Neutrophil (primary cell): Measurements from ENCODE around the gene DHRS1.

Experiments used
- H3K27ac ChIP-seq: fragments of 200-600 bp; sonication (generic); 2 replicates; pipeline ENCODE4 v1.5.1; 2016; ENCODE audit warnings: mild to moderate bottlenecking, moderate library complexity
- H3K27me3 ChIP-seq: fragments of 200-600 bp; sonication (generic); 2 replicates; pipeline ENCODE4 v1.6.0; 2016; ENCODE audit warnings: mild to moderate bottlenecking
- H3K36me3 ChIP-seq: fragments of 200-600 bp; sonication (generic); 2 replicates; pipeline ENCODE4 v1.5.1; 2017
- H3K4me1 ChIP-seq, 2 experiments: fragments of 200-600 bp in 1 of 2; sonication (generic) in 1 of 2; 1 replicate in 1 of 2; 2 replicates in 1 of 2; pipeline versions ENCODE4 v1.5.1 to v1.6.1; 2013 to 2016; ENCODE audit warnings: low read depth in 1 of 2, low read length in 1 of 2, mild to moderate bottlenecking in 1 of 2, moderate library complexity in 1 of 2; ENCODE audit not compliant: control insufficient read depth in 1 of 2, insufficient read depth in 1 of 2
- H3K4me3 ChIP-seq, 2 experiments: fragments of 200-600 bp in 1 of 2; sonication (generic) in 1 of 2; 1 replicate in 1 of 2; 2 replicates in 1 of 2; pipeline ENCODE4 v1.5.1; 2013 to 2016; ENCODE audit warnings: low read depth in 1 of 2, low read length in 1 of 2, mild to moderate bottlenecking in 1 of 2, moderate library complexity in 1 of 2
- H3K9me3 ChIP-seq: fragments of 200-600 bp; sonication (generic); 2 replicates; pipeline ENCODE4 v1.5.1; 2016
- CTCF ChIP-seq: fragments of 200-600 bp; sonication (generic); IDR thresholded peaks from 2 replicates; pipeline ENCODE4 v1.5.1; 2016; ENCODE audit warnings: antibody characterized with exemption

Gene DHRS1

GRCh38 chr14:24269368-24269767 is 30.2 kb downstream of the DHRS1 start:
- no peaks in the 10 kb centered on the region for H3K9me3 ChIP-seq
- no peaks in the 10 kb centered on the region for H3K27me3 ChIP-seq
- no peak overlapping the region for H3K27ac ChIP-seq
- H3K4me3 ChIP-seq = no peak overlapping the region
- peaks cover 33 to 35% of the 10 kb centered on the region in 2 experiments for H3K4me1 ChIP-seq
- H3K36me3 ChIP-seq = peaks cover 46% of the 10 kb centered on the region
- no peak for TF ChIP-seq CTCF

- H3K9me3 ChIP-seq = no peaks in the 10 kb centered on the region
- TF ChIP-seq CTCF = no peak
- no peak overlapping the region for H3K4me3 ChIP-seq
- H3K4me1 ChIP-seq = peaks cover 22 to 24% of the 10 kb centered on the region in 2 experiments
- peaks cover 46% of the 10 kb centered on the region for H3K36me3 ChIP-seq
- no peak overlapping the region for H3K27ac ChIP-seq
- no peaks in the 10 kb centered on the region for H3K27me3 ChIP-seq
These were observed 31.4 kb downstream of the DHRS1 start for GRCh38 chr14:24268225-24268624.

- no peaks in the 10 kb centered on the region for H3K27me3 ChIP-seq
- H3K4me3 ChIP-seq = no peak overlapping the region
- H3K27ac ChIP-seq = no peak overlapping the region
- TF ChIP-seq CTCF = no peak
- H3K9me3 ChIP-seq = no peaks in the 10 kb centered on the region
- peaks cover 15 to 16% of the 10 kb centered on the region in 2 experiments for H3K4me1 ChIP-seq
- peaks cover 46% of the 10 kb centered on the region for H3K36me3 ChIP-seq
These were observed 32.1 kb downstream of the DHRS1 start for GRCh38 chr14:24267516-24267915.

GRCh38 chr14:24266344-24267244 is 33.0 kb downstream of the DHRS1 start:
- H3K27ac ChIP-seq = no peak overlapping the region
- TF ChIP-seq CTCF = no peak
- H3K4me1 ChIP-seq = peaks cover 6 to 8% of the 10 kb centered on the region in 2 experiments
- peaks cover 46% of the 10 kb centered on the region for H3K36me3 ChIP-seq
- no peaks in the 10 kb centered on the region for H3K9me3 ChIP-seq
- no peak overlapping the region for H3K4me3 ChIP-seq
- H3K27me3 ChIP-seq = no peaks in the 10 kb centered on the region

GRCh38 chr14:24264298-24264697 is 35.3 kb downstream of the DHRS1 start:
- no peaks in the 10 kb centered on the region for H3K9me3 ChIP-seq
- H3K27me3 ChIP-seq = no peaks in the 10 kb centered on the region
- H3K27ac ChIP-seq = no peak overlapping the region
- no peak for TF ChIP-seq CTCF
- H3K4me1 ChIP-seq = no peaks in the 10 kb centered on the region
- H3K4me3 ChIP-seq = no peak overlapping the region
- peaks cover 59% of the 10 kb centered on the region for H3K36me3 ChIP-seq
